Measurements from ENCODE around the gene AIFM2. TPM values are rescaled to one million over a fixed set of nuclear protein-coding genes. Genes with fewer than 3 reads are reported as not detected.

AIFM2 gene
- total and polyA plus RNA-seq, 2 donors (not counting 1 experiment from before 2014, with no cell fraction given) = 11.1 to 15.5 TPM

GRCh38 chr10:70112071-70112470, 20.6 kb downstream of the AIFM2 start:
- Histone ChIP-seq H3K9ac (ENCODE audit: insufficient read depth, low read length) (no peak overlapping the region), H2AFZ (ENCODE audit: low read length) (no peak overlapping the region), H3K27me3 (ENCODE audit: control insufficient read depth, insufficient read depth, low read length) (no peaks in the 10 kb centered on the region), H3K9me3 (ENCODE audit: control insufficient read depth, insufficient read depth, low read depth, low read length) (no peaks in the 10 kb centered on the region), H3K36me3 (ENCODE audit: control insufficient read depth, insufficient read depth, low read length) (peaks cover 4% of the 10 kb centered on the region), H3K79me2 (ENCODE audit: control insufficient read depth, insufficient read depth, low read length) (no peaks in the 10 kb centered on the region), H3K4me1 (ENCODE audit: control insufficient read depth, extremely low read depth, insufficient read depth, low read length) (no peaks in the 10 kb centered on the region), H4K20me1 (ENCODE audit: control insufficient read depth, extremely low read depth, insufficient read depth, low read length) (no peaks in the 10 kb centered on the region), H3K4me3 (replicated peaks in 1 of 4; ENCODE audit: control extremely low read depth in 1 of 4, insufficient read depth in 1 of 4, low read depth in 3 of 4, low read length in 4 of 4) (no peak overlapping the region), H3K4me2 (ENCODE audit: extremely low read depth, insufficient read depth, low read length) (no peak overlapping the region), H3K27ac (ENCODE audit: insufficient read depth, low read length) (no peak overlapping the region)
- TF ChIP-seq CTCF (conservative IDR thresholded peaks at IDR 0.05 in 1 of 2, IDR thresholded peaks at IDR 0.05 in 1 of 2; ENCODE audit: low read depth in 1 of 2, low read length in 2 of 2) (no peak), EZH2 (IDR thresholded peaks at IDR 0.05; ENCODE audit: low read length, missing control alignments) (no peak)
- no peak for DNase-seq (ENCODE audit: low read depth in 2 of 2)

DNA sequence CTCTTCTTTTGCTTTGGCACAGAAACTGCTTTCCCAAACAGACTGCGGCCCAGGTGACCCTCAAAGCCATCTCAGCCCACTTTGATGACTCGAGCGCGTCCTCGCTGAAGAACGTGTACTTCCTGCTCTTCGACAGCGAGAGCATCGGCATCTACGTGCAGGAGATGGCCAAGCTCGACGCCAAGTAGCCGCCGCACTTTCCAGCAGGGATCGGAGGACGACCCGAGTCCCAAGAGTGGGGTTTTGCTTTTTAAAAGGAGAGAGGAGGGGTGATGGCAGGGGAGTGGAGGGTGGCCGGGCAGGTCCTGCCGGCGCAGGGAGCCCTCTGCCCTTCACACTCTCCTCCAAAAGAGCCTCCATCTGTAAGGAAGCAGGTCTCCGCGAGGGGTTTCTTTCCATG, 21.1 kb downstream of the AIFM2 start:
- TF ChIP-seq CTCF (conservative IDR thresholded peaks at IDR 0.05 in 1 of 2, IDR thresholded peaks at IDR 0.05 in 1 of 2; ENCODE audit: low read depth in 1 of 2, low read length in 2 of 2) = no peak
- no peak for TF ChIP-seq EZH2 (IDR thresholded peaks at IDR 0.05; ENCODE audit: low read length, missing control alignments)

DNA sequence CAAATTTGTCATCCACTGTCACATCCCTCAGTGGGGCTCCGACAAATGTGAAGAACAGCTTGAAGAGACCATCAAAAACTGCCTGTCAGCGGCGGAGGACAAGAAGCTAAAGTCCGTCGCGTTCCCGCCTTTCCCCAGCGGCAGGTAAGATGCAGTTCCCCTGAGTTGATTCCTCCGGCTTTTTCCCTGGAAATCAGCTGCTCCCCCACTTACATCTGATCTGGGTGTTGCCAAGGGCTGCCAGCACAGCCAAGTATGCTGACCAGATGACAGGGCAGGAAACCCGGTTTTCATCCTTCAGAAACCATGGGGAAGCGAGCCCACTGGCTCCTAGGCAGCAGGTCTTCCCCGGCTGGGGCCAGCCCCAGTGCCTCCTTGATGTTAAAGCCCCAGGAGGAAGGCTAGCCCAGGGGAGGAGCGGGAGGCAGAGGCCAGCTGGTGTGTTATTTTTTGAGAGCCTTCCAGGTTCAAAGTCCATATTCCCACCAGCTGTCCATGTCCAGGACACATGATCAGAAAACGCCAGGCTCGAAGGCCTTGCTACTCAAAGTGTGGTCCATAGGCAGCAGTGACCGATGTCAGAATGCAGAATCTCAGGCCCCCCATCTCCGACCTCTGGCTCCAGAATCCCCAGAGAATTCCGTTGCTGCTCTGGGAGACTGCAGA, 23.4 kb downstream of the AIFM2 start:
- Histone ChIP-seq H3K27me3 (ENCODE audit: control insufficient read depth, insufficient read depth, low read length) (no peaks in the 10 kb centered on the region), H3K9ac (ENCODE audit: insufficient read depth, low read length) (no peak overlapping the region), H3K4me2 (ENCODE audit: extremely low read depth, insufficient read depth, low read length) (no peak overlapping the region), H2AFZ (ENCODE audit: low read length) (no peak overlapping the region), H4K20me1 (ENCODE audit: control insufficient read depth, extremely low read depth, insufficient read depth, low read length) (no peaks in the 10 kb centered on the region), H3K79me2 (ENCODE audit: control insufficient read depth, insufficient read depth, low read length) (no peaks in the 10 kb centered on the region), H3K4me1 (ENCODE audit: control insufficient read depth, extremely low read depth, insufficient read depth, low read length) (no peaks in the 10 kb centered on the region), H3K36me3 (ENCODE audit: control insufficient read depth, insufficient read depth, low read length) (peaks cover 4% of the 10 kb centered on the region), H3K9me3 (ENCODE audit: control insufficient read depth, insufficient read depth, low read depth, low read length) (no peaks in the 10 kb centered on the region), H3K27ac (ENCODE audit: insufficient read depth, low read length) (no peak overlapping the region), H3K4me3 (replicated peaks in 1 of 4; ENCODE audit: control extremely low read depth in 1 of 4, insufficient read depth in 1 of 4, low read depth in 3 of 4, low read length in 4 of 4) (no peak overlapping the region)
- no peak for DNase-seq (ENCODE audit: low read depth in 2 of 2)
- no peak for TF ChIP-seq CTCF (conservative IDR thresholded peaks at IDR 0.05 in 1 of 2, IDR thresholded peaks at IDR 0.05 in 1 of 2; ENCODE audit: low read depth in 1 of 2, low read length in 2 of 2)
- no peak for TF ChIP-seq EZH2 (IDR thresholded peaks at IDR 0.05; ENCODE audit: low read length, missing control alignments)

More for the DNA sequence above, 21.1 kb downstream of the AIFM2 start:
- H3K27ac ChIP-seq (ENCODE audit: insufficient read depth, low read length) = no peak overlapping the region
- H3K79me2 ChIP-seq (ENCODE audit: control insufficient read depth, insufficient read depth, low read length) = no peaks in the 10 kb centered on the region
- H2AFZ ChIP-seq (ENCODE audit: low read length) = no peak overlapping the region
- no peak overlapping the region for H3K4me2 ChIP-seq (ENCODE audit: extremely low read depth, insufficient read depth, low read length)
- H3K4me1 ChIP-seq (ENCODE audit: control insufficient read depth, extremely low read depth, insufficient read depth, low read length) = no peaks in the 10 kb centered on the region
- no peaks in the 10 kb centered on the region for H3K9me3 ChIP-seq (ENCODE audit: control insufficient read depth, insufficient read depth, low read depth, low read length)
- H3K9ac ChIP-seq (ENCODE audit: insufficient read depth, low read length) = no peak overlapping the region
- H3K27me3 ChIP-seq (ENCODE audit: control insufficient read depth, insufficient read depth, low read length) = no peaks in the 10 kb centered on the region
- H3K4me3 ChIP-seq (replicated peaks in 1 of 4; ENCODE audit: control extremely low read depth in 1 of 4, insufficient read depth in 1 of 4, low read depth in 3 of 4, low read length in 4 of 4) = no peak overlapping the region
- H4K20me1 ChIP-seq (ENCODE audit: control insufficient read depth, extremely low read depth, insufficient read depth, low read length) = no peaks in the 10 kb centered on the region
- H3K36me3 ChIP-seq (ENCODE audit: control insufficient read depth, insufficient read depth, low read length) = peaks cover 4% of the 10 kb centered on the region
- DNase-seq (ENCODE audit: low read depth in 2 of 2) = no peak
